Measurements from ENCODE around the gene TRIL.

The TRIL gene

GRCh38 chr7:28958235-28958979 lies at the start of gene TRIL:
Gene TRIL, minus strand, starts transcription at chr7:28958330. Its CDS starts 284 bp downstream, at chr7:28958046.
- DNase-seq, result no peak

GRCh38 chr7:29007127-29007526 lies 49.0 kb upstream of the TRIL start:
- no peak for DNase-seq

GRCh38 chr7:29005829-29006228 lies 47.7 kb upstream of the TRIL start:
- no peak for DNase-seq

- DNase-seq, result no peak
Observed at GRCh38 chr7:29005406-29005805, 47.3 kb upstream of the TRIL start.

GRCh38 chr7:29003703-29004102 lies 45.6 kb upstream of the TRIL start:
- no peak for DNase-seq

- DNase-seq, result no peak
Observed at GRCh38 chr7:29000717-29001076, 42.6 kb upstream of the TRIL start.

GRCh38 chr7:28999895-29000716 lies 42.0 kb upstream of the TRIL start:
- DNase-seq, result no peak

GRCh38 chr7:28999427-28999826 lies 41.3 kb upstream of the TRIL start:
- DNase-seq, result no peak

- no peak for DNase-seq
Observed at GRCh38 chr7:28998105-28998504, 40.0 kb upstream of the TRIL start.

GRCh38 chr7:28996836-28997235 lies 38.7 kb upstream of the TRIL start:
- DNase-seq, result no peak

- no peak for DNase-seq
Observed at GRCh38 chr7:28993371-28993770, 35.2 kb upstream of the TRIL start.

- no peak for DNase-seq
Observed at GRCh38 chr7:28992798-28993197, 34.7 kb upstream of the TRIL start.

- no peak for DNase-seq
Observed at GRCh38 chr7:28990200-28990960, 32.2 kb upstream of the TRIL start.

- DNase-seq, result no peak
Observed at GRCh38 chr7:28989211-28989980, 31.3 kb upstream of the TRIL start.

- DNase-seq, result no peak
Observed at GRCh38 chr7:28988810-28989209, 30.7 kb upstream of the TRIL start.

- DNase-seq, result no peak
Observed at GRCh38 chr7:28988091-28988490, 30.0 kb upstream of the TRIL start.

GRCh38 chr7:28986765-28987110 lies 28.6 kb upstream of the TRIL start:
- DNase-seq, result no peak

GRCh38 chr7:28986028-28986764 lies 28.1 kb upstream of the TRIL start:
- DNase-seq, result no peak

GRCh38 chr7:28984631-28985030 lies 26.5 kb upstream of the TRIL start:
- DNase-seq, result no peak

GRCh38 chr7:28984217-28984616 lies 26.1 kb upstream of the TRIL start:
- no peak for DNase-seq

- DNase-seq, result no peak
Observed at GRCh38 chr7:28983396-28984190, 25.5 kb upstream of the TRIL start.

GRCh38 chr7:28981161-28981465 lies 23.0 kb upstream of the TRIL start:
- DNase-seq, result no peak
